CD14-positive monocyte (primary cell): ENCODE measurements around the gene PTCH2. TPM values are rescaled to one million over a fixed set of nuclear protein-coding genes. Genes with fewer than 3 reads are reported as not detected.

Experiments used
- DNase-seq, 3 donors: peaks; one replicate each; pipeline ENCODE4 v3.0.0-alpha.2; 2011 to 2022
- H2AFZ ChIP-seq: 2 replicates; pipeline ENCODE4 v1.6.0; 2012; ENCODE audit warnings: mild to moderate bottlenecking, low read depth, low read length, inconsistent platforms; ENCODE audit not compliant: insufficient read depth, poor library complexity, severe bottlenecking
- H3K27ac ChIP-seq, 2 donors: 1 replicate in 1 of 2; 2 replicates in 1 of 2; pipeline ENCODE4 v1.5.1; 2012 to 2013; ENCODE audit warnings: low read length in 2 of 2, control low read depth in 1 of 2, inconsistent platforms in 1 of 2, low read depth in 1 of 2, mild to moderate bottlenecking in 1 of 2
- H3K27me3 ChIP-seq, 2 donors: one replicate each; pipeline versions ENCODE4 v1.6.0 to v1.6.1; 2011 to 2013; ENCODE audit warnings: low read length in 2 of 2; ENCODE audit not compliant: control insufficient read depth in 2 of 2, insufficient read depth in 2 of 2
- H3K36me3 ChIP-seq, 2 donors: replicated peaks in 1 of 2; 1 replicate in 1 of 2; 2 replicates in 1 of 2; pipeline versions ENCODE4 v1.5.1 to v1.6.1; 2012 to 2013; ENCODE audit warnings: low read length in 2 of 2, control low read depth in 1 of 2, inconsistent platforms in 1 of 2, mild to moderate bottlenecking in 1 of 2; ENCODE audit not compliant: insufficient read depth in 2 of 2, control insufficient read depth in 1 of 2
- H3K4me1 ChIP-seq, 2 donors: 1 replicate in 1 of 2; 2 replicates in 1 of 2; pipeline versions ENCODE4 v1.5.1 to v1.6.1; 2012 to 2013; ENCODE audit warnings: low read length in 2 of 2, control low read depth in 1 of 2, inconsistent platforms in 1 of 2, mild to moderate bottlenecking in 1 of 2, moderate library complexity in 1 of 2; ENCODE audit not compliant: insufficient read depth in 2 of 2, control insufficient read depth in 1 of 2
- H3K4me2 ChIP-seq: replicated peaks from 2 replicates; pipeline ENCODE3; 2012; ENCODE audit warnings: low read length, moderate library complexity, mild to moderate bottlenecking; ENCODE audit not compliant: poor library complexity, severe bottlenecking; ENCODE audit errors: extremely low read depth
- H3K4me3 ChIP-seq, 3 experiments: fragments of 200-600 bp in 1 of 3; sonication (generic) in 1 of 3; replicated peaks in 1 of 3; 1 replicate in 2 of 3; 2 replicates in 1 of 3; pipeline ENCODE4 v1.5.1; 2011 to 2013; ENCODE audit warnings: low read length in 3 of 3, mild to moderate bottlenecking in 3 of 3, control low read depth in 2 of 3, low read depth in 2 of 3, inconsistent platforms in 1 of 3, moderate library complexity in 1 of 3
- H3K79me2 ChIP-seq: 2 replicates; pipeline ENCODE4 v1.6.0; 2012; ENCODE audit warnings: mild to moderate bottlenecking, control low read depth, inconsistent platforms, low read length, moderate library complexity; ENCODE audit not compliant: insufficient read depth
- H3K9ac ChIP-seq: 2 replicates; pipeline ENCODE4 v1.6.0; 2017; ENCODE audit warnings: low read length, mild to moderate bottlenecking; ENCODE audit not compliant: insufficient read depth, poor library complexity, severe bottlenecking
- H3K9me3 ChIP-seq, 2 donors: replicated peaks in 1 of 2; 1 replicate in 1 of 2; 2 replicates in 1 of 2; pipeline versions ENCODE4 v1.5.1 to v1.6.1; 2012 to 2013; ENCODE audit warnings: low read length in 2 of 2, control low read depth in 1 of 2; ENCODE audit not compliant: control insufficient read depth in 1 of 2, insufficient read depth in 1 of 2
- H4K20me1 ChIP-seq: 2 replicates; pipeline ENCODE4 v1.6.0; 2012; ENCODE audit warnings: mild to moderate bottlenecking, low read length, control low read depth, moderate library complexity; ENCODE audit not compliant: insufficient read depth
- H3K27ac Mint-ChIP-seq, 7 donors: one replicate each; pipeline ENCODE4 v1.8.0; 2020; ENCODE audit warnings: mild to moderate bottlenecking in 7 of 7, mixed read lengths in 7 of 7, moderate library complexity in 6 of 7, inconsistent platforms in 2 of 7
- H3K27me3 Mint-ChIP-seq, 3 donors: one replicate each; pipeline ENCODE4 v1.8.0; 2021 to 2022; ENCODE audit warnings: low read depth in 3 of 3, mild to moderate bottlenecking in 3 of 3, mixed read lengths in 3 of 3, moderate library complexity in 3 of 3, inconsistent platforms in 1 of 3
- H3K36me3 Mint-ChIP-seq, 2 donors: one replicate each; pipeline ENCODE4 v1.8.0; 2020; ENCODE audit warnings: mixed read lengths in 2 of 2, inconsistent platforms in 1 of 2, mild to moderate bottlenecking in 1 of 2
- H3K4me1 Mint-ChIP-seq: one replicate; pipeline ENCODE4 v1.8.0; 2020; ENCODE audit warnings: mild to moderate bottlenecking, mixed read lengths
- H3K4me3 Mint-ChIP-seq, 2 donors: one replicate each; pipeline ENCODE4 v1.8.0; 2020; ENCODE audit warnings: mild to moderate bottlenecking in 2 of 2, mixed read lengths in 2 of 2, moderate library complexity in 1 of 2
- H3K9me3 Mint-ChIP-seq, 7 donors: one replicate each; pipeline ENCODE4 v1.8.0; 2020 to 2022; ENCODE audit warnings: mixed read lengths in 7 of 7, mild to moderate bottlenecking in 6 of 7, moderate library complexity in 6 of 7, inconsistent platforms in 2 of 7
- CTCF ChIP-seq: fragments of 200-600 bp; IDR thresholded peaks from one replicate; pipeline ENCODE4 v1.8.0; 2022; ENCODE audit warnings: antibody characterized with exemption, mild to moderate bottlenecking
- WGBS: methylation state at CpG from one replicate; pipeline ENCODE4 v1.1.5; 2013; ENCODE audit warnings: missing lambda C conversion rate; ENCODE audit not compliant: insufficient coverage; 5-methylcytosine and 5-hydroxymethylcytosine counted together
- intact Hi-C, 2 donors: fragments of 100-400 bp; cut with micrococcal nuclease; formaldehyde crosslinking; loops; one replicate each; pipeline versions ENCODE4 v1.15.0 to v1.15.1; 2023
- polyA plus RNA-seq, 3 donors: library from polyadenylated mRNA; depleted of rRNA in 1 of 3; unstranded in 2 of 3; stranded (reverse) in 1 of 3; fragments of 300-500 nt in 2 of 3; fragments of >200 nt in 1 of 3; fragmentation: Illumina TruSeq in 2 of 3; gene quantifications; 1 replicate in 2 of 3; 2 replicates in 1 of 3; pipeline ENCODE4 v1.2.3, GENCODE V29; 2012 to 2021

The PTCH2 gene
- polyA plus RNA-seq, 3 donors: 0.18 to 0.71 (median 0.22) TPM

GRCh38 chr1:44783697-44784093 is 59.4 kb downstream of the PTCH2 start:
- peaks cover 28% of the 10 kb centered on the region for H3K4me1 Mint-ChIP-seq
- Histone ChIP-seq H3K4me2 (peak overlapping the region; percentile 74), H3K27ac (no peak overlapping the region), H3K4me1 (peaks cover 23 to 24% of the 10 kb centered on the region in 2 donors), H3K4me3 (peak overlapping the region; percentile 19 to 65 (median 20)), H2AFZ (peak overlapping the region; percentile 73), H3K27me3 (peaks cover 0 to 3% of the 10 kb centered on the region in 2 donors), H4K20me1 (peaks cover 16% of the 10 kb centered on the region), H3K36me3 (peaks cover 12 to 32% of the 10 kb centered on the region in 2 donors), H3K79me2 (peaks cover under 1% of the 10 kb centered on the region), H3K9ac (peak overlapping the region; percentile 53), H3K9me3 (no peaks in the 10 kb centered on the region)
- DNase-seq: no peak
- H3K27ac Mint-ChIP-seq: no peak overlapping the region
- peaks cover 0 to 2% (median 0%) of the 10 kb centered on the region in 7 donors for H3K9me3 Mint-ChIP-seq
- peaks cover 7 to 15% (median 12%) of the 10 kb centered on the region in 3 donors for H3K27me3 Mint-ChIP-seq
- intact Hi-C loops: loop anchor here in 1 of 2 donors (10.0 kb wide), 1 partner anchor 231 kb away; the partner anchor contains the start of genes HECTD3 and UROD
- 60% methylated on average over 4 of the region's 8 CpGs for WGBS
- no peak for TF ChIP-seq CTCF
- H3K4me3 Mint-ChIP-seq: peak overlapping the region; percentile 55 to 75
- H3K36me3 Mint-ChIP-seq: peaks cover 34 to 36% of the 10 kb centered on the region in 2 donors

- no peaks in the 10 kb centered on the region for H3K9me3 ChIP-seq
- peaks cover 27 to 36% of the 10 kb centered on the region in 2 donors for H3K4me1 ChIP-seq
- peaks cover 52 to 57% of the 10 kb centered on the region in 2 donors for H3K36me3 Mint-ChIP-seq
- 95% methylated on average over 11 of the region's 14 CpGs for WGBS
- H3K4me3 ChIP-seq: no peak overlapping the region
- intact Hi-C loops: loop anchor here in 1 of 2 donors (10.0 kb wide), 1 partner anchor 234 kb away; the partner anchor contains the start of genes HECTD3 and UROD
- H3K27ac Mint-ChIP-seq: no peak overlapping the region
- no peak overlapping the region for H3K9ac ChIP-seq
- H3K79me2 ChIP-seq: peaks cover 31% of the 10 kb centered on the region
- H3K4me3 Mint-ChIP-seq: no peak overlapping the region
- H3K4me2 ChIP-seq: no peak overlapping the region
- no peak overlapping the region for H2AFZ ChIP-seq
- peaks cover 32 to 54% of the 10 kb centered on the region in 2 donors for H3K36me3 ChIP-seq
- H3K4me1 Mint-ChIP-seq: peaks cover 48% of the 10 kb centered on the region
- peaks cover 45% of the 10 kb centered on the region for H4K20me1 ChIP-seq
- peaks cover 7 to 13% (median 9%) of the 10 kb centered on the region in 3 donors for H3K27me3 Mint-ChIP-seq
- no peak for DNase-seq
- H3K9me3 Mint-ChIP-seq: no peaks in the 10 kb centered on the region
- TF ChIP-seq CTCF: no peak
- no peaks in the 10 kb centered on the region for H3K27me3 ChIP-seq
- no peak overlapping the region for H3K27ac ChIP-seq
Observed at GRCh38 chr1:44780583-44781121, 62.4 kb downstream of the PTCH2 start.
